ENCODE data around the gene TMPO.
"Not testable (repeated sequence)": the region's sequence is repeated elsewhere in the genome, so short reads cannot be mapped to it uniquely, and the experiment has no call there.

Gene TMPO

GRCh38 chr12:98594050-98594835, 78.9 kb downstream of the TMPO start:
- no peaks in the 10 kb centered on the region for H3K9me3 ChIP-seq (ENCODE audit: low read depth, low read length)
- TF ChIP-seq POLR2AphosphoS5 (IDR thresholded peaks at IDR 0.05; ENCODE audit: borderline replicate concordance, low read depth, low read length) (no peak), EZH2 (IDR thresholded peaks at IDR 0.05) (no peak), FOXP2 (optimal IDR thresholded peaks at IDR 0.05; ENCODE audit: control extremely low read depth, extremely low read length, insufficient read depth) (no peak)
- H3K9ac ChIP-seq (ENCODE audit: insufficient read length): peak overlapping the region; percentile 98
- DNase-seq (ENCODE audit: low read depth, low spot score): no peak
- H3K27ac ChIP-seq: peak overlapping the region; percentile 79
- peak overlapping the region; percentile 76 for H3K4me3 ChIP-seq
- peaks cover 48% of the 10 kb centered on the region for H3K36me3 ChIP-seq (ENCODE audit: insufficient read depth, low read length)

DNA sequence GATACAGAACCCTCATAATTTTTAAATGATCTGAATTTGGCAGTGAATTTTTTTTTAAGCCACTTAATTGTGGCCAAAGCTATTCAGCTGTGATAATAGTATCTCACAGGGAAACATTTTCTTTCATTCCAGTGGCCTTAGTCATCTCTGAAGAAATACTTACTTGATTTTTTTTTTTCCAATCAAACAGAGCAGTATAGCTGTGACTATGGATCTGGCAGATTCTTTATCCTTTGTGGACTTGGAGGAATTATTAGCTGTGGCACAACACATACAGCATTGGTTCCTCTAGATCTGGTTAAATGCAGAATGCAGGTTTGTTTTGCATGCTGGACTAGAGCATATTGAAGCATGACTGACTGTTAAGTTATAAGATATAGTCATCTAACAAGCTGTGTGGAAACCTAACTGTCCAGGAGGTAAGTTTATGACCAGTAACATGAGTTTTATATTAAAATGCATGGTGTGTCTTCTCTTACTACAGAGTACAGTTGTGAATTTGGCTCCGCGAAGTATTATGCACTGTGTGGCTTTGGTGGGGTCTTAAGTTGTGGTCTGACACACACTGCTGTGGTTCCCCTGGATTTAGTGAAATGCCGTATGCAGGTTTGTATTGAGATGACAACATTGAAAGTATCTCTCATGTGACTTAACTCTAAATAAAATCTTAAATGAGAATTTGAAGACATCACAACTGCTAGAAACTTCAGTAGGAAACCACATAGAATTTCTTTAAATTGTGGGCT, 80.0 kb downstream of the TMPO start:
- Histone ChIP-seq H3K27ac (0 out of 2 replicates have a peak overlapping the region, but pooled peaks have one; percentile 2), H3K9ac (ENCODE audit: insufficient read length) (peak overlapping the region; percentile 98), H3K36me3 (ENCODE audit: insufficient read depth, low read length) (peaks cover 60% of the 10 kb centered on the region), H3K4me3 (peak overlapping the region; percentile 76), H3K9me3 (ENCODE audit: low read depth, low read length) (no peaks in the 10 kb centered on the region)
- no peak for DNase-seq (ENCODE audit: low read depth, low spot score)
- TF ChIP-seq FOXP2 (optimal IDR thresholded peaks at IDR 0.05; ENCODE audit: control extremely low read depth, extremely low read length, insufficient read depth) (no peak), POLR2AphosphoS5 (IDR thresholded peaks at IDR 0.05; ENCODE audit: borderline replicate concordance, low read depth, low read length) (no peak), EZH2 (IDR thresholded peaks at IDR 0.05) (no peak)

GRCh38 chr12:98597313-98597712, 81.9 kb downstream of the TMPO start:
- H3K9me3 ChIP-seq (ENCODE audit: low read depth, low read length); DNase-seq (ENCODE audit: low read depth, low spot score); H3K4me3 ChIP-seq; H3K9ac ChIP-seq (ENCODE audit: insufficient read length); H3K27ac ChIP-seq: not testable (repeated sequence)
- peaks cover 79% of the 10 kb centered on the region for H3K36me3 ChIP-seq (ENCODE audit: insufficient read depth, low read length)
